ENCODE measurements around the gene RGS10.

RGS10 gene

GRCh38 chr10:119498889-119499676 lies 43.4 kb downstream of the RGS10 start:
- H3K9me3 ChIP-seq (ENCODE audit: control insufficient read depth, low read length) = no peaks in the 10 kb centered on the region
- no peak overlapping the region for H3K27ac ChIP-seq (ENCODE audit: insufficient read depth, low read depth, low read length, poor library complexity, severe bottlenecking)
- H3K4me1 ChIP-seq (ENCODE audit: control insufficient read depth, insufficient read depth, low read length) = peaks cover 5% of the 10 kb centered on the region
- H3K4me3 ChIP-seq (ENCODE audit: insufficient read depth, low read depth, low read length) = no peak overlapping the region
- H3K36me3 ChIP-seq (ENCODE audit: control insufficient read depth, insufficient read depth, low read length) = no peaks in the 10 kb centered on the region
- WGBS, 2 experiments = 93 to 95% methylated on average over 11 of the region's 11 CpGs
- H3K27me3 ChIP-seq (ENCODE audit: control insufficient read depth, insufficient read depth, low read length, poor library complexity, severe bottlenecking) = no peaks in the 10 kb centered on the region

DNA sequence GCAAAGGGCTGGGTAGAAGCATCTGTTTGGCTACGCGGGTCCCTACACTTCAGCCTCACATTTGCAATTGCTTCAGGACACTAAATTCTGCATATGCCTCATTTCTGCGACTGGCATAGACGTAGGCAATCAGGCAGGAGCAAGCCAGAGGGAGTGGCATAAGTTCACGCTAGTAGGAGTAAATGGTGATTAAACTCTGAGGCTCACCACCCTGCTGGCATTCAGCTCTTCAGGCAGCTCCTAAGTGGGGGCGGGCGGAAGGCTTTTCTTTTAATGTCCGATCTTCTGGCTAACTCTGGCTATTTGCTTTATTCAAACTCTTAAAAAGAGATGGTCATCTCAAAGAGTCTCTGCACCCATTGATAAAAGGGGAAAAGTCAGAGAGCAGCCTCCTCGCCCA lies 45.3 kb downstream of the RGS10 start:
- Histone ChIP-seq H3K4me1 (ENCODE audit: control insufficient read depth, insufficient read depth, low read length) (peaks cover under 1% of the 10 kb centered on the region), H3K4me3 (ENCODE audit: insufficient read depth, low read depth, low read length) (no peak overlapping the region), H3K36me3 (ENCODE audit: control insufficient read depth, insufficient read depth, low read length) (no peaks in the 10 kb centered on the region), H3K9me3 (ENCODE audit: control insufficient read depth, low read length) (no peaks in the 10 kb centered on the region), H3K27ac (ENCODE audit: insufficient read depth, low read depth, low read length, poor library complexity, severe bottlenecking) (no peak overlapping the region), H3K27me3 (ENCODE audit: control insufficient read depth, insufficient read depth, low read length, poor library complexity, severe bottlenecking) (no peaks in the 10 kb centered on the region)
- WGBS, 2 experiments = 90 to 91% methylated on average over 9 of the region's 9 CpGs

GRCh38 chr10:119496273-119496672 lies 46.2 kb downstream of the RGS10 start:
- Histone ChIP-seq H3K27ac (ENCODE audit: insufficient read depth, low read depth, low read length, poor library complexity, severe bottlenecking) (no peak overlapping the region), H3K27me3 (ENCODE audit: control insufficient read depth, insufficient read depth, low read length, poor library complexity, severe bottlenecking) (no peaks in the 10 kb centered on the region), H3K4me1 (ENCODE audit: control insufficient read depth, insufficient read depth, low read length) (no peaks in the 10 kb centered on the region), H3K36me3 (ENCODE audit: control insufficient read depth, insufficient read depth, low read length) (no peaks in the 10 kb centered on the region), H3K9me3 (ENCODE audit: control insufficient read depth, low read length) (no peaks in the 10 kb centered on the region), H3K4me3 (ENCODE audit: insufficient read depth, low read depth, low read length) (no peak overlapping the region)
- 74 to 76% methylated on average over 7 of the region's 7 CpGs for WGBS, 2 experiments

- H3K27me3 ChIP-seq (ENCODE audit: control insufficient read depth, insufficient read depth, low read length, poor library complexity, severe bottlenecking) = no peaks in the 10 kb centered on the region
- WGBS, 2 experiments = 91 to 97% methylated on average over 3 of the region's 3 CpGs
- no peaks in the 10 kb centered on the region for H3K4me1 ChIP-seq (ENCODE audit: control insufficient read depth, insufficient read depth, low read length)
- no peaks in the 10 kb centered on the region for H3K36me3 ChIP-seq (ENCODE audit: control insufficient read depth, insufficient read depth, low read length)
- H3K9me3 ChIP-seq (ENCODE audit: control insufficient read depth, low read length) = no peaks in the 10 kb centered on the region
- no peak overlapping the region for H3K4me3 ChIP-seq (ENCODE audit: insufficient read depth, low read depth, low read length)
- H3K27ac ChIP-seq (ENCODE audit: insufficient read depth, low read depth, low read length, poor library complexity, severe bottlenecking) = no peak overlapping the region
Observed at GRCh38 chr10:119495545-119495944, 47.0 kb downstream of the RGS10 start.

DNA sequence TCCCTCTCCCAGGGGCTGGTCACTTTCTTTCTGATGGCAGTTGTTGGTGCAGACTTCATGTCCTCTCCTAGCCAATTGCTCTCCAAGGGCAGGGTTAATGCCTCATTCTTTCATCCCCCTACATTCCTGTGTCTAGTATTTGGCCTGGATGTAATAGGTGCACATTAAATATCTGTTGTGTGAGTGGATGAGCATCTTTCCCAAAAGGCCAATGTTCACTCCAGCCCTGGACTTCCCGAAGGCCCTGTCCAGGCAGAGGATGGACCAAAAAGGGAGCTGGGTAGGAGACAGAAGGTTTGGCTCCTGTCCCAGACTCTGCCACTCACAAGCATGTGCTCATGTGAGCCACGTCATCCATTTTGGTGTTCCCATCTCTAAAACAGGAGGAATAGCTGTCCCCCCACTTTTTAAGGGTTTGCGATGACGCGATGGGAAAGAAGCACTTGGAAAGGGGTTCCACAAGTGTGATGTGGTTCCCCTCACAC lies 47.5 kb downstream of the RGS10 start:
- Histone ChIP-seq H3K4me1 (ENCODE audit: control insufficient read depth, insufficient read depth, low read length) (no peaks in the 10 kb centered on the region), H3K27me3 (ENCODE audit: control insufficient read depth, insufficient read depth, low read length, poor library complexity, severe bottlenecking) (no peaks in the 10 kb centered on the region), H3K36me3 (ENCODE audit: control insufficient read depth, insufficient read depth, low read length) (no peaks in the 10 kb centered on the region), H3K4me3 (ENCODE audit: insufficient read depth, low read depth, low read length) (no peak overlapping the region), H3K27ac (ENCODE audit: insufficient read depth, low read depth, low read length, poor library complexity, severe bottlenecking) (no peak overlapping the region), H3K9me3 (ENCODE audit: control insufficient read depth, low read length) (no peaks in the 10 kb centered on the region)
- 96 to 98% methylated on average over 5 of the region's 5 CpGs for WGBS, 2 experiments

GRCh38 chr10:119494236-119495020 lies 48.1 kb downstream of the RGS10 start:
- Histone ChIP-seq H3K27me3 (ENCODE audit: control insufficient read depth, insufficient read depth, low read length, poor library complexity, severe bottlenecking) (no peaks in the 10 kb centered on the region), H3K4me3 (ENCODE audit: insufficient read depth, low read depth, low read length) (no peak overlapping the region), H3K27ac (ENCODE audit: insufficient read depth, low read depth, low read length, poor library complexity, severe bottlenecking) (no peak overlapping the region), H3K36me3 (ENCODE audit: control insufficient read depth, insufficient read depth, low read length) (no peaks in the 10 kb centered on the region), H3K4me1 (ENCODE audit: control insufficient read depth, insufficient read depth, low read length) (no peaks in the 10 kb centered on the region), H3K9me3 (ENCODE audit: control insufficient read depth, low read length) (no peaks in the 10 kb centered on the region)
- 85 to 88% methylated on average over 6 of the region's 6 CpGs for WGBS, 2 experiments

DNA sequence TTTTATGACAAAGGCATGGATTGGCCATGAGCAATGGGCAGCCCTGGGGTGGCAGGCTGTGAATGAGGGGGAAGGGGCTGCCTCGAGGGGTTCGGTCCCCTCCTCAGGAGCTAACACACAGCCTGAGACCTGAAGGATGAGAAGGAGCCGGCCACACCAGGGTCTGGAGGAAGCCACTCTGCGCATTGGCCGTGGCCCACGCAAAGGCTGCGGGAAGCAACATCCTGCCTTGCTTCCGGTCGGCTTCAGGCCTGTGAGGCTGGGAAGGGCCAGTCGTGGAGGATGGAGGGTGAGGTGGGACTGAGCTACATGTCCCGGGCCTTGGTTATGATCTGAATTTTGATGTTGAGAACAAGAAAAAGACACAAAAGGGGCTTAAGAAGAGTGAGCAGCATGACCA lies 49.4 kb downstream of the RGS10 start:
- 94 to 96% methylated on average over 11 of the region's 11 CpGs for WGBS, 2 experiments
- no peaks in the 10 kb centered on the region for H3K27me3 ChIP-seq (ENCODE audit: control insufficient read depth, insufficient read depth, low read length, poor library complexity, severe bottlenecking)
- H3K4me1 ChIP-seq (ENCODE audit: control insufficient read depth, insufficient read depth, low read length) = no peaks in the 10 kb centered on the region

GRCh38 chr10:119491966-119492757 lies 50.4 kb downstream of the RGS10 start:
- Histone ChIP-seq H3K27ac (ENCODE audit: insufficient read depth, low read depth, low read length, poor library complexity, severe bottlenecking) (no peak overlapping the region), H3K4me3 (ENCODE audit: insufficient read depth, low read depth, low read length) (no peak overlapping the region), H3K36me3 (ENCODE audit: control insufficient read depth, insufficient read depth, low read length) (no peaks in the 10 kb centered on the region), H3K4me1 (ENCODE audit: control insufficient read depth, insufficient read depth, low read length) (no peaks in the 10 kb centered on the region), H3K27me3 (ENCODE audit: control insufficient read depth, insufficient read depth, low read length, poor library complexity, severe bottlenecking) (no peaks in the 10 kb centered on the region), H3K9me3 (ENCODE audit: control insufficient read depth, low read length) (no peaks in the 10 kb centered on the region)
- WGBS, 2 experiments = 93 to 95% methylated on average over 5 to 6 of the region's 6 CpGs

More for the DNA sequence above, 49.4 kb downstream of the RGS10 start:
- no peaks in the 10 kb centered on the region for H3K9me3 ChIP-seq (ENCODE audit: control insufficient read depth, low read length)
- no peak overlapping the region for H3K27ac ChIP-seq (ENCODE audit: insufficient read depth, low read depth, low read length, poor library complexity, severe bottlenecking)
- no peaks in the 10 kb centered on the region for H3K36me3 ChIP-seq (ENCODE audit: control insufficient read depth, insufficient read depth, low read length)
- no peak overlapping the region for H3K4me3 ChIP-seq (ENCODE audit: insufficient read depth, low read depth, low read length)

GRCh38 chr10:119489991-119490326 lies 52.6 kb downstream of the RGS10 start:
- H3K27ac ChIP-seq (ENCODE audit: insufficient read depth, low read depth, low read length, poor library complexity, severe bottlenecking) = no peak overlapping the region
- H3K9me3 ChIP-seq (ENCODE audit: control insufficient read depth, low read length) = no peaks in the 10 kb centered on the region
- no peak overlapping the region for H3K4me3 ChIP-seq (ENCODE audit: insufficient read depth, low read depth, low read length)
- WGBS, 2 experiments = 71 to 74% methylated on average over 5 of the region's 5 CpGs
- H3K27me3 ChIP-seq (ENCODE audit: control insufficient read depth, insufficient read depth, low read length, poor library complexity, severe bottlenecking) = no peaks in the 10 kb centered on the region
- H3K36me3 ChIP-seq (ENCODE audit: control insufficient read depth, insufficient read depth, low read length) = no peaks in the 10 kb centered on the region
- no peaks in the 10 kb centered on the region for H3K4me1 ChIP-seq (ENCODE audit: control insufficient read depth, insufficient read depth, low read length)

DNA sequence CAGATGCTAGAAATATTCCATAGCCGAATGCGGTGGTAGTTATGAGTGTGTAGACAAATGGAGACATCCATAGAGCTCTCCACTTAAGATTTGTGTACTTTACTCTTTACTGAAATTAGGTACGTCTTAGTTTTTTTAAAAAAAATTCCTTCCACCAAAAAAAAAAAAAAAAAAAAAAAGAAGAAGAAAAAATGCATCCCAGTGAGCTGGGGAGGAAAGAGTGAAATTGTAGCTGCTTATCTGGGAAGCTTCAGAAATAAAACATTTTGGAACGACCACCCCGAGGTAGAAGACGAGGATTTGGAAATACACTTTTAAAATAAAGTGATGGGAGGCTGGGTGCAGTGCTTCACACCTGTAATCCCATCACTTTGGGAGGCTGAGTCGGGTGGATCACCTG lies 53.8 kb downstream of the RGS10 start:
- no peak overlapping the region for H3K4me3 ChIP-seq (ENCODE audit: insufficient read depth, low read depth, low read length)
- H3K36me3 ChIP-seq (ENCODE audit: control insufficient read depth, insufficient read depth, low read length) = no peaks in the 10 kb centered on the region
- H3K9me3 ChIP-seq (ENCODE audit: control insufficient read depth, low read length) = no peaks in the 10 kb centered on the region
- H3K27ac ChIP-seq (ENCODE audit: insufficient read depth, low read depth, low read length, poor library complexity, severe bottlenecking) = no peak overlapping the region
- H3K4me1 ChIP-seq (ENCODE audit: control insufficient read depth, insufficient read depth, low read length) = no peaks in the 10 kb centered on the region
- 90 to 99% methylated on average over 4 to 5 of the region's 7 CpGs for WGBS, 2 experiments
- H3K27me3 ChIP-seq (ENCODE audit: control insufficient read depth, insufficient read depth, low read length, poor library complexity, severe bottlenecking) = no peaks in the 10 kb centered on the region

All from ectodermal cell (in vitro differentiated cells).